K562 (cell line): ENCODE measurements around the gene GLTPD2. TPM values are rescaled to one million over a fixed set of nuclear protein-coding genes. Genes with fewer than 3 reads are reported as not detected.

ENCODE experiments used
- ATAC-seq: fragments of 200-7000 bp; cut with Tn5 transposase; 3 replicates; pipeline ENCODE4 v1.9.1; 2020; ENCODE audit warnings: moderate library complexity
- BruUV-seq: library from RNA; stranded (reverse); fragments of 400-500 nt; replicated peaks from 2 replicates; lab custom pipeline; 2021; lab: Mats Ljungman, UMichigan
- CTCF ChIA-PET: fragments of 300-600 bp; formaldehyde crosslinking; extraction: SDS; loops from one replicate; lab custom pipeline; 2021; ENCODE audit warnings: low intra/inter-chr PET ratio; lab: Yijun Ruan, JAX
- POLR2A ChIA-PET: fragments of 300-600, 350-650 bp; sonication (Branson Sonifier 250); formaldehyde crosslinking; extraction: SDS; loops from one replicate; lab custom pipeline; 2021; ENCODE audit warnings: antibody characterized with exemption, inconsistent platforms; lab: Yijun Ruan, JAX
- DNase-seq, 4 experiments: peaks; one replicate each; pipeline versions ENCODE4 v3.0.0 to v3.0.0-alpha.2; 2011 to 2018; ENCODE audit warnings: low spot score in 3 of 4, mixed read lengths in 3 of 4; ENCODE audit errors: extremely low read depth in 1 of 4
- FAIRE-seq: peaks from 2 replicates; lab custom pipeline; 2011; peaks lifted over from hg19 to GRCh38; lab: Jason Lieb, UNC
- H2AFZ ChIP-seq: 2 replicates; pipeline ENCODE4 v1.6.0; 2011; ENCODE audit warnings: low read depth, low read length, control low read depth, inconsistent platforms
- H3K27ac ChIP-seq: fragments of 200-600 bp; 3 replicates; pipeline ENCODE4 v1.8.0; 2011; ENCODE audit warnings: low read depth, mild to moderate bottlenecking, control low read depth, inconsistent platforms, low read length, moderate library complexity, mixed read lengths; ENCODE audit errors: extremely low read depth
- H3K27me3 ChIP-seq, 2 experiments: fragments of 300-600 bp in 1 of 2; 2 replicates in 1 of 2; 3 replicates in 1 of 2; pipeline versions ENCODE4 v1.6.0 to v1.8.0; 2011; ENCODE audit warnings: inconsistent platforms in 2 of 2, low read length in 2 of 2, mild to moderate bottlenecking in 1 of 2, mixed read lengths in 1 of 2, moderate library complexity in 1 of 2; ENCODE audit not compliant: control insufficient read depth in 2 of 2, insufficient read depth in 2 of 2
- H3K36me3 ChIP-seq: fragments of 300-600 bp; 3 replicates; pipeline ENCODE4 v1.8.0; 2011; ENCODE audit warnings: mild to moderate bottlenecking, low read length, inconsistent platforms; ENCODE audit not compliant: control insufficient read depth, insufficient read depth
- H3K4me1 ChIP-seq, 2 experiments: fragments of 200-600 bp in 1 of 2; replicated peaks in 1 of 2; 2 replicates in 1 of 2; 3 replicates in 1 of 2; pipeline versions ENCODE4 v1.5.1 to v1.8.0; 2011; ENCODE audit warnings: inconsistent platforms in 2 of 2, low read length in 2 of 2, mild to moderate bottlenecking in 1 of 2, mixed read lengths in 1 of 2, moderate library complexity in 1 of 2; ENCODE audit not compliant: control insufficient read depth in 2 of 2, insufficient read depth in 2 of 2
- H3K4me2 ChIP-seq: 2 replicates; pipeline ENCODE4 v1.6.1; 2011; ENCODE audit warnings: low read length, control low read depth, inconsistent platforms, mixed read lengths; ENCODE audit not compliant: insufficient read depth
- H3K4me3 ChIP-seq: fragments of 200-600 bp; sonication (generic), shearing (Covaris generic); 2 replicates; pipeline ENCODE4 v1.5.1; 2016; ENCODE audit warnings: control low read depth, inconsistent platforms
- H3K79me2 ChIP-seq: fragments of 200-600 bp; 3 replicates; pipeline ENCODE4 v1.8.0; 2011; ENCODE audit warnings: low read length, inconsistent platforms; ENCODE audit not compliant: control insufficient read depth, insufficient read depth
- H3K9ac ChIP-seq, 2 experiments: 2 replicates each; pipeline versions ENCODE4 v1.6.0 to v1.6.1; 2011; ENCODE audit warnings: low read depth in 2 of 2, low read length in 2 of 2, control low read depth in 1 of 2, inconsistent platforms in 1 of 2, mild to moderate bottlenecking in 1 of 2, mixed read lengths in 1 of 2; ENCODE audit not compliant: insufficient read depth in 1 of 2
- H3K9me1 ChIP-seq: one replicate; pipeline ENCODE4 v1.6.0; 2011; ENCODE audit warnings: inconsistent platforms, mild to moderate bottlenecking, low read length, moderate library complexity; ENCODE audit not compliant: control insufficient read depth, insufficient read depth
- H3K9me3 ChIP-seq: replicated peaks from 2 replicates; pipeline ENCODE4 v1.5.1; 2011; ENCODE audit warnings: low read depth, low read length, inconsistent platforms; ENCODE audit not compliant: control insufficient read depth, insufficient read depth
- H4K20me1 ChIP-seq: replicated peaks from 2 replicates; pipeline ENCODE4 v1.6.1; 2011; ENCODE audit warnings: low read length, inconsistent platforms, mixed read lengths; ENCODE audit not compliant: control insufficient read depth, insufficient read depth
- ARHGAP35 ChIP-seq: fragments of 450-650 bp; IDR thresholded peaks from 2 replicates; pipeline ENCODE4 v1.6.1; 2018; ENCODE audit not compliant: partially characterized antibody
- FOXK1 ChIP-seq: sonication (generic); formaldehyde crosslinking; IDR thresholded peaks from 2 replicates; pipeline ENCODE4 v1.8.0; 2022; ENCODE audit warnings: missing genetic modification reagents, mild to moderate bottlenecking, borderline replicate concordance
- FOXK2 ChIP-seq, 2 experiments: fragments of 450-650 bp; IDR thresholded peaks in 1 of 2; conservative IDR thresholded peaks in 1 of 2; 2 replicates each; pipeline ENCODE4 v1.6.1; 2016; ENCODE audit warnings: low read depth in 2 of 2, mild to moderate bottlenecking in 1 of 2
- KLF1 ChIP-seq: fragments of 450-650 bp; IDR thresholded peaks from 2 replicates; pipeline ENCODE4 v1.6.1; 2016; ENCODE audit warnings: missing genetic modification characterization, missing compliant biosample characterization
- MTA3 ChIP-seq: fragments of 450-650 bp; formaldehyde crosslinking; IDR thresholded peaks from 2 replicates; pipeline ENCODE4 v1.6.1; 2017; ENCODE audit warnings: mild to moderate bottlenecking, borderline replicate concordance
- PTRF ChIP-seq: fragments of 450-650 bp; IDR thresholded peaks from 2 replicates; pipeline ENCODE4 v1.6.1; 2016; ENCODE audit warnings: mild to moderate bottlenecking, missing genetic modification characterization, missing compliant biosample characterization
- TCF3 ChIP-seq: sonication (generic); formaldehyde crosslinking; IDR thresholded peaks from 2 replicates; pipeline ENCODE4 v1.4.0; 2020; ENCODE audit warnings: mild to moderate bottlenecking, missing genetic modification reagents
- THAP7 ChIP-seq: fragments of 250-450 bp; sonication (Bioruptor Pico); IDR thresholded peaks from 2 replicates; pipeline ENCODE4 v1.5.0; 2021
- ZNF224 ChIP-seq: sonication (generic); formaldehyde crosslinking; IDR thresholded peaks from 2 replicates; pipeline ENCODE4 v1.8.0; 2022; ENCODE audit warnings: mild to moderate bottlenecking, missing genetic modification reagents
- WGBS: fragments of 100-300 bp; shearing (Covaris generic); methylation state at CpG from one replicate; pipeline ENCODE4 v1.1.6; 2016; ENCODE audit warnings: low coverage, mixed read lengths; ENCODE audit not compliant: insufficient coverage; ENCODE audit errors: missing lambda C conversion rate; 5-methylcytosine and 5-hydroxymethylcytosine counted together
- in situ Hi-C: fragments of 300-500 bp; cut with MboI; formaldehyde crosslinking; loops from 4 replicates; pipeline ENCODE4 v1.15.0; 2018; ENCODE audit warnings: inconsistent platforms, mixed read lengths
- intact Hi-C: fragments of 100-400 bp; cut with micrococcal nuclease; formaldehyde crosslinking; loops from 2 replicates; pipeline ENCODE4 v1.14.2; 2022
- polyA plus RNA-seq, 8 experiments: library from polyadenylated mRNA; depleted of rRNA in 4 of 8; stranded (reverse) in 5 of 8; unstranded in 3 of 8; fragments of >200 nt; fragmentation: Nextera tagmentation in 2 of 8; fragmentation: Illumina TruSeq in 1 of 8; extraction: Ambion mirVana in 2 of 8; extraction: Trizol in 1 of 8; gene quantifications; 2 replicates each; pipeline versions ENCODE4 v1.2.1 to v1.2.3, GENCODE V29; 2011 to 2014; ENCODE audit warnings: inconsistent platforms in 1 of 8, missing spikeins in 1 of 8
- total RNA-seq, 7 experiments: library from RNA; depleted of rRNA in 6 of 7; stranded (reverse); fragments of >200 nt in 6 of 7; fragmentation: Illumina TruSeq in 2 of 7; extraction: Trizol in 2 of 7; gene quantifications; 2 replicates each; pipeline versions ENCODE4 v1.2.1 to v1.2.3, GENCODE V29; 2011 to 2021; ENCODE audit warnings: low replicate concordance in 1 of 7
- TF ChIP-seq, protein P1 (sequence below), 2 experiments: IDR thresholded peaks; 2 replicates each; pipeline ENCODE4 v1.6.1; 2011; ENCODE audit warnings: borderline replicate concordance in 1 of 2, control low read depth in 1 of 2, low read depth in 1 of 2, low read length in 1 of 2, mild to moderate bottlenecking in 1 of 2, mixed read lengths in 1 of 2, moderate library complexity in 1 of 2; ENCODE audit not compliant: insufficient read depth in 1 of 2, insufficient read length in 1 of 2, poor library complexity in 1 of 2, severe bottlenecking in 1 of 2; ENCODE audit errors: extremely low read depth in 1 of 2
- TF ChIP-seq, protein P2 (sequence below): fragments of 450-650 bp; IDR thresholded peaks from 2 replicates; pipeline ENCODE4 v1.6.1; 2016; ENCODE audit warnings: low read depth

The GLTPD2 gene
- total and polyA plus RNA-seq, 9 of the 15 experiments (the other 6 are each of a cell fraction or from before 2014, with no cell fraction given), result not detected

DNA sequence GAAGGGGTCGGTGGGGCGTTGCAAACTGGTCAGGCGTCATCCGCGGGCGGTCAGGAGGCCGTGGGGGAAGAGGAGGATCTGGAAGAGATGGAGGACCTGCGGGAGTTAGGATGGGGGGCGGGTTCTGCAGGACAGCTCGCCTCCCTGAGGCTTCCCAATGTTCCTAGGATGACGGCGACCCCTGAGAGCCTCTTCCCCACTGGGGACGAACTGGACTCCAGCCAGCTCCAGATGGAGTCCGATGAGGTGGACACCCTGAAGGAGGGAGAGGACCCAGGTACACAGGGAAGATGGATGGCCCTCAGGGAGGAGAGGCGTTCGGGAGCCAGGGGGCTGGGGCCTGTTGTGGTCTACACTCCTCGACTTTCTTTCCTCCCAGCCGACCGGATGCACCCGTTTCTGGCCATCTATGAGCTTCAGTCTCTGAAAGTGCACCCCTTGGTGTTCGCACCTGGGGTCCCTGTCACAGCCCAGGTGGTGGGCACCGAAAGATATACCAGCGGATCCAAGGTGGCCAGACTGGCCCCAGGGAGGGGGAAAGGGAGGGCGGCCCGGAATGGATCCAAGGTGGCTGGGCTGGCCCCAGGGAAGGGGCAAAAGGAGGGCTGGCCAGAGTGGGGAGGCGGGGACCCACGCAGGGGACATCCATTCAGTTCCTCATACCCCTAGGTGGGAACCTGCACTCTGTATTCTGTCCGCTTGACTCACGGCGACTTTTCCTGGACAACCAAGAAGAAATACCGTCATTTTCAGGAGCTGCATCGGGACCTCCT is 19.0 kb downstream of the GLTPD2 start:
- POLR2A ChIA-PET, result interaction anchor here (0.6 kb wide), 1 partner anchor 105 kb away, joined by 4 read pairs; no protein-coding TSS in a partner anchor
- no peak for ATAC-seq
- TF ChIP-seq THAP7, result no peak
- TF ChIP-seq TCF3 (CRISPR knock-in tag), result no peak
- no peak for TF ChIP-seq KLF1 (tag)
- no peak for TF ChIP-seq ZNF224 (CRISPR knock-in tag)
- TF ChIP-seq, protein P1, sequence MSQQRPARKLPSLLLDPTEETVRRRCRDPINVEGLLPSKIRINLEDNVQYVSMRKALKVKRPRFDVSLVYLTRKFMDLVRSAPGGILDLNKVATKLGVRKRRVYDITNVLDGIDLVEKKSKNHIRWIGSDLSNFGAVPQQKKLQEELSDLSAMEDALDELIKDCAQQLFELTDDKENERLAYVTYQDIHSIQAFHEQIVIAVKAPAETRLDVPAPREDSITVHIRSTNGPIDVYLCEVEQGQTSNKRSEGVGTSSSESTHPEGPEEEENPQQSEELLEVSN (IDR thresholded peaks at IDR 0.05; ENCODE audit: borderline replicate concordance in 1 of 2, extremely low read depth in 1 of 2, insufficient read depth in 1 of 2, insufficient read length in 1 of 2, low read depth in 1 of 2, low read length in 1 of 2, poor library complexity in 1 of 2, severe bottlenecking in 1 of 2), result no peak
- TF ChIP-seq ARHGAP35, result no peak
- no peak for TF ChIP-seq MTA3
- no peak for TF ChIP-seq FOXK2 (conservative IDR thresholded peaks at IDR 0.05 in 1 of 2, IDR thresholded peaks at IDR 0.05 in 1 of 2; ENCODE audit: low read depth in 2 of 2)
- TF ChIP-seq PTRF (tag), result no peak
- TF ChIP-seq, protein P2, sequence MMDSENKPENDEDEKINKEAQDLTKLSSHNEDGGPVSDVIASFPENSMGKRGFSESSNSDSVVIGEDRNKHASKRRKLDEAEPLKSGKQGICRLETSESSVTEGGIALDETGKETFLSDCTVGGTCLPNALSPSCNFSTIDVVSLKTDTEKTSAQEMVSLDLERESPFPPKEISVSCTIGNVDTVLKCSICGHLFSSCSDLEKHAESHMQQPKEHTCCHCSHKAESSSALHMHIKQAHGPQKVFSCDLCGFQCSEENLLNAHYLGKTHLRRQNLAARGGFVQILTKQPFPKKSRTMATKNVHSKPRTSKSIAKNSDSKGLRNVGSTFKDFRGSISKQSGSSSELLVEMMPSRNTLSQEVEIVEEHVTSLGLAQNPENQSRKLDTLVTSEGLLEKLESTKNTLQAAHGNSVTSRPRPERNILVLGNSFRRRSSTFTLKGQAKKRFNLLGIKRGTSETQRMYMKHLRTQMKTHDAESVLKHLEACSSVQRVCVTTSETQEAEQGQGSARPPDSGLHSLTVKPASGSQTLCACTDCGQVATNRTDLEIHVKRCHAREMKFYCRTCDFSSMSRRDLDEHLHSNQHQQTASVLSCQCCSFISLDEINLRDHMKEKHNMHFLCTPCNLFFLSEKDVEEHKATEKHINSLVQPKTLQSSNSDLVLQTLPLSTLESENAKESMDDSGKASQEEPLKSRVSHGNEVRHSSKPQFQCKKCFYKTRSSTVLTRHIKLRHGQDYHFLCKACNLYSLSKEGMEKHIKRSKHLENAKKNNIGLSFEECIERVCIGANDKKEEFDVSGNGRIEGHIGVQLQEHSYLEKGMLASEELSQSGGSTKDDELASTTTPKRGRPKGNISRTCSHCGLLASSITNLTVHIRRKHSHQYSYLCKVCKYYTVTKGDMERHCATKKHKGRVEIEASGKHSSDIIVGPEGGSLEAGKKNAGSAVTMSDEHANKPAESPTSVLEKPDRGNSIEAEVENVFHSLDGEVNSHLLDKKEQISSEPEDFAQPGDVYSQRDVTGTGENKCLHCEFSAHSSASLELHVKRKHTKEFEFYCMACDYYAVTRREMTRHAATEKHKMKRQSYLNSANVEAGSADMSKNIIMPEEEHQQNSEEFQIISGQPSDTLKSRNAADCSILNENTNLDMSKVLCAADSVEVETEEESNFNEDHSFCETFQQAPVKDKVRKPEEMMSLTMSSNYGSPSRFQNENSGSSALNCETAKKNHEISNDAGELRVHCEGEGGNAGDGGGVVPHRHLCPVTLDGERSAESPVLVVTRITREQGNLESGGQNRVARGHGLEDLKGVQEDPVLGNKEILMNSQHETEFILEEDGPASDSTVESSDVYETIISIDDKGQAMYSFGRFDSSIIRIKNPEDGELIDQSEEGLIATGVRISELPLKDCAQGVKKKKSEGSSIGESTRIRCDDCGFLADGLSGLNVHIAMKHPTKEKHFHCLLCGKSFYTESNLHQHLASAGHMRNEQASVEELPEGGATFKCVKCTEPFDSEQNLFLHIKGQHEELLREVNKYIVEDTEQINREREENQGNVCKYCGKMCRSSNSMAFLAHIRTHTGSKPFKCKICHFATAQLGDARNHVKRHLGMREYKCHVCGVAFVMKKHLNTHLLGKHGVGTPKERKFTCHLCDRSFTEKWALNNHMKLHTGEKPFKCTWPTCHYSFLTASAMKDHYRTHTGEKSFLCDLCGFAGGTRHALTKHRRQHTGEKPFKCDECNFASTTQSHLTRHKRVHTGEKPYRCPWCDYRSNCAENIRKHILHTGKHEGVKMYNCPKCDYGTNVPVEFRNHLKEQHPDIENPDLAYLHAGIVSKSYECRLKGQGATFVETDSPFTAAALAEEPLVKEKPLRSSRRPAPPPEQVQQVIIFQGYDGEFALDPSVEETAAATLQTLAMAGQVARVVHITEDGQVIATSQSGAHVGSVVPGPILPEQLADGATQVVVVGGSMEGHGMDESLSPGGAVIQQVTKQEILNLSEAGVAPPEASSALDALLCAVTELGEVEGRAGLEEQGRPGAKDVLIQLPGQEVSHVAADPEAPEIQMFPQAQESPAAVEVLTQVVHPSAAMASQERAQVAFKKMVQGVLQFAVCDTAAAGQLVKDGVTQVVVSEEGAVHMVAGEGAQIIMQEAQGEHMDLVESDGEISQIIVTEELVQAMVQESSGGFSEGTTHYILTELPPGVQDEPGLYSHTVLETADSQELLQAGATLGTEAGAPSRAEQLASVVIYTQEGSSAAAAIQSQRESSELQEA, result no peak
- no peak for TF ChIP-seq FOXK1

More for the DNA sequence above, 19.0 kb downstream of the GLTPD2 start:
- Histone ChIP-seq H3K27ac (no peak overlapping the region), H3K36me3 (no peaks in the 10 kb centered on the region), H4K20me1 (no peaks in the 10 kb centered on the region; the same call in 1 of the 2 replicates), H3K4me2 (no peak overlapping the region), H2AFZ (no peak overlapping the region), H3K9me1 (no peaks in the 10 kb centered on the region), H3K9me3 (no peaks in the 10 kb centered on the region), H3K79me2 (no peaks in the 10 kb centered on the region), H3K9ac (peak overlapping the region in 1 of 2 experiments; percentile 65; a peak in 2 of 4 replicates), H3K4me3 (peak overlapping the region; percentile 52), H3K4me1 (peaks cover 3 to 22% of the 10 kb centered on the region in 2 experiments; a peak in 3 of 5 replicates), H3K27me3 (no peaks in the 10 kb centered on the region)
- FAIRE-seq (no peak), DNase-seq (no peak)
- CTCF ChIA-PET, result no interaction called here
- 26% methylated on average over 15 of the region's 32 CpGs for WGBS
- BruUV-seq, result no TSS peak
- in situ Hi-C loops, result no loop called here
- intact Hi-C loops, result no loop called here
